HCT116 (cell line): ENCODE data around the gene SPATA3. TPM values are rescaled to one million over a fixed set of nuclear protein-coding genes. Genes with fewer than 3 reads are reported as not detected.

Experiments used
- ATAC-seq: fragments of 200-7000 bp; cut with Tn5 transposase; 2 replicates; pipeline ENCODE4 v1.9.1; 2020; ENCODE audit warnings: mild to moderate bottlenecking, moderate library complexity
- BruUV-seq: library from RNA; stranded (reverse); fragments of 400-500 nt; replicated peaks from 2 replicates; lab custom pipeline; 2021; lab: Mats Ljungman, UMichigan
- CTCF ChIA-PET: fragments of 300-600 bp; sonication (Branson Sonifier 250); formaldehyde crosslinking; loops from one replicate; lab custom pipeline; 2021; ENCODE audit warnings: antibody characterized with exemption; lab: Charles Lee
- POLR2A ChIA-PET: fragments of 300-600, 350-600 bp; sonication (Branson Sonifier 250); formaldehyde crosslinking; loops from one replicate; lab custom pipeline; 2021; ENCODE audit warnings: antibody characterized with exemption; lab: Charles Lee
- RAD21 ChIA-PET, 2 experiments: fragments of 300-600 bp; sonication (Branson Sonifier 250); formaldehyde crosslinking; loops; one replicate each; lab custom pipeline; 2023; ENCODE audit warnings: low total read pairs in 2 of 2; ENCODE audit not compliant: uncharacterized antibody in 2 of 2, unreplicated experiment in 2 of 2, low non-redundant PET in 1 of 2; lab: Charles Lee
- DNase-seq: peaks from one replicate; pipeline ENCODE4 v3.0.0-alpha.2; 2010; ENCODE audit warnings: low read depth, low spot score
- H2AFZ ChIP-seq: fragments of 200-600 bp; shearing (Covaris generic), sonication (generic); 2 replicates; pipeline ENCODE4 v1.6.1; 2017; ENCODE audit warnings: low read depth, mixed run types, mixed read lengths, antibody characterized with exemption, low read length; ENCODE audit not compliant: poor library complexity, severe bottlenecking
- H3K27ac ChIP-seq: 2 replicates; pipeline ENCODE4 v1.5.1; 2012; ENCODE audit warnings: low read depth, low read length
- H3K27me3 ChIP-seq: fragments of 200-600 bp; sonication (generic); 2 replicates; pipeline ENCODE4 v1.6.1; 2016; ENCODE audit warnings: mixed run types, low read length, mixed read lengths; ENCODE audit not compliant: insufficient read depth
- H3K36me3 ChIP-seq, 2 experiments: fragments of 200-500 bp in 1 of 2; fragments of 200-600 bp in 1 of 2; sonication (Bioruptor generic) in 1 of 2; sonication (generic) in 1 of 2; 2 replicates each; pipeline versions ENCODE4 v1.5.1 to v1.6.1; 2014 to 2016; ENCODE audit warnings: low read length in 2 of 2, inconsistent platforms in 1 of 2, mixed read lengths in 1 of 2, mixed run types in 1 of 2; ENCODE audit not compliant: insufficient read depth in 2 of 2, control insufficient read depth in 1 of 2
- H3K4me1 ChIP-seq, 2 experiments: fragments of 200-600 bp in 1 of 2; sonication (generic) in 1 of 2; 2 replicates each; pipeline versions ENCODE4 v1.5.1 to v1.6.1; 2012 to 2017; ENCODE audit warnings: low read length in 2 of 2, inconsistent platforms in 1 of 2, mild to moderate bottlenecking in 1 of 2, mixed read lengths in 1 of 2, mixed run types in 1 of 2, moderate library complexity in 1 of 2; ENCODE audit not compliant: insufficient read depth in 2 of 2, control insufficient read depth in 1 of 2
- H3K4me2 ChIP-seq: fragments of 200-600 bp; sonication (generic); 2 replicates; pipeline ENCODE4 v1.6.1; 2017; ENCODE audit warnings: mixed run types, low read length, mixed read lengths
- H3K4me3 ChIP-seq, 2 experiments: fragments of 200-600 bp in 1 of 2; sonication (generic) in 1 of 2; replicated peaks in 1 of 2; 2 replicates each; pipeline ENCODE4 v1.5.1; 2011 to 2016; ENCODE audit warnings: low read length in 2 of 2, control low read depth in 1 of 2, low read depth in 1 of 2, mild to moderate bottlenecking in 1 of 2, mixed read lengths in 1 of 2, mixed run types in 1 of 2
- H3K79me2 ChIP-seq: fragments of 200-600 bp; sonication (generic); 2 replicates; pipeline ENCODE4 v1.6.1; 2017; ENCODE audit warnings: mild to moderate bottlenecking, mixed run types, low read length, moderate library complexity, mixed read lengths; ENCODE audit not compliant: insufficient read depth
- H3K9ac ChIP-seq: fragments of 200-600 bp; sonication (generic); 2 replicates; pipeline ENCODE4 v1.6.1; 2016; ENCODE audit warnings: low read length, mixed read lengths
- H3K9me2 ChIP-seq: fragments of 200-600 bp; sonication (generic), shearing (Covaris generic); 2 replicates; pipeline ENCODE4 v1.6.1; 2017; ENCODE audit warnings: mixed run types, mild to moderate bottlenecking, moderate library complexity; ENCODE audit not compliant: insufficient read depth
- H3K9me3 ChIP-seq, 2 experiments: fragments of 200-500 bp in 1 of 2; fragments of 200-600 bp in 1 of 2; sonication (Bioruptor generic) in 1 of 2; sonication (generic) in 1 of 2; 2 replicates each; pipeline ENCODE4 v1.6.1; 2014 to 2017; ENCODE audit warnings: low read length in 2 of 2, mixed read lengths in 2 of 2, inconsistent platforms in 1 of 2, low read depth in 1 of 2, mild to moderate bottlenecking in 1 of 2, mixed run types in 1 of 2, moderate library complexity in 1 of 2; ENCODE audit not compliant: control insufficient read depth in 1 of 2, insufficient read depth in 1 of 2
- H4K20me1 ChIP-seq: fragments of 200-600 bp; sonication (generic), shearing (Covaris generic); 2 replicates; pipeline ENCODE4 v1.6.1; 2017; ENCODE audit warnings: mixed run types, mild to moderate bottlenecking, moderate library complexity; ENCODE audit not compliant: insufficient read depth
- CBX3 ChIP-seq: IDR thresholded peaks from 2 replicates; pipeline ENCODE4 v1.6.1; 2012; ENCODE audit warnings: low read depth
- EGR1 ChIP-seq: IDR thresholded peaks from 2 replicates; pipeline ENCODE4 v1.6.1; 2012; ENCODE audit warnings: low read depth
- ELF1 ChIP-seq: IDR thresholded peaks from 2 replicates; pipeline ENCODE4 v1.6.1; 2012; ENCODE audit warnings: low read depth, borderline replicate concordance
- JUND ChIP-seq: IDR thresholded peaks from 2 replicates; pipeline ENCODE4 v1.6.1; 2012
- MAX ChIP-seq: IDR thresholded peaks from 2 replicates; pipeline ENCODE4 v1.6.1; 2012
- REST ChIP-seq: IDR thresholded peaks from 2 replicates; pipeline ENCODE4 v1.6.1; 2012; ENCODE audit warnings: low read depth
- SIN3A ChIP-seq: IDR thresholded peaks from 2 replicates; pipeline ENCODE4 v1.6.1; 2012; ENCODE audit warnings: low read depth
- TCF7L2 ChIP-seq: IDR thresholded peaks from 2 replicates; pipeline ENCODE4 v1.7.0; 2011; ENCODE audit warnings: borderline replicate concordance, inconsistent platforms; ENCODE audit not compliant: insufficient read depth, insufficient read length; ENCODE audit errors: extremely low read depth
- ZFX ChIP-seq: fragments of 450-650 bp; IDR thresholded peaks from 2 replicates; pipeline ENCODE4 v1.6.1; 2017
- intact Hi-C: fragments of 100-400 bp; cut with micrococcal nuclease; formaldehyde crosslinking; loops from 2 replicates; pipeline ENCODE4 v1.10.0; 2022
- total RNA-seq: library from RNA; stranded (reverse); gene quantifications from one replicate; pipeline ENCODE4 v1.2.1, GENCODE V29; 2021; ENCODE audit not compliant: unreplicated experiment
- TF ChIP-seq, protein P1 (sequence below): IDR thresholded peaks from 2 replicates; pipeline ENCODE4 v1.6.1; 2011; ENCODE audit warnings: mild to moderate bottlenecking, low read length, moderate library complexity; ENCODE audit not compliant: insufficient replicate concordance; ENCODE audit errors: extremely low read depth
- TF ChIP-seq, protein P2 (sequence below), 3 experiments: fragments of 200-600 bp in 1 of 3; sonication (generic) in 1 of 3; IDR thresholded peaks in 2 of 3; conservative IDR thresholded peaks in 1 of 3; 2 replicates each; pipeline ENCODE4 v1.5.1; 2012 to 2017; ENCODE audit warnings: low read depth in 2 of 3, low read length in 2 of 3, antibody characterized with exemption in 1 of 3, borderline replicate concordance in 1 of 3, control low read depth in 1 of 3, mild to moderate bottlenecking in 1 of 3, mixed read lengths in 1 of 3, mixed run types in 1 of 3, moderate library complexity in 1 of 3; ENCODE audit not compliant: insufficient read depth in 1 of 3

SPATA3 gene
- total RNA-seq, 1 experiment from 2014 or later, result not detected

DNA sequence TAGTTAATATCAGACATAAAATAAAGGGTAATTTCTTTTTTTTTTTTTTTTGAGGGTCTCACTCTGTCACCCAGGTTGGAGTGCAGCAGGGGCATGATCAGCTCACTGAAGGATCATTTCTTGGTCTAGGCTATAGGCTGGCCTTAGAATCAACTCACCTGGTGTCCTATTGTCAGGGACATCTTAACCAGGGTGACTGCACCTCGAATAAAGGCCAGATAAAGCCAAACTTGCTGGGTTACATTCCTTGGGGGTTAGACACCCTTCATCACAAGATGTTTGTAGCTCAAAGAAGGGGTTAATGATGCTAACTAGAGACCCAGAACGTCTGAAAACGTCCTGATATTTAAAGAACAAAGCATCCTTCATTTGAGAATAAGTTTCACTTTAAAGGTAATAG, 17.9 kb downstream of the SPATA3 start:
- no peak for TF ChIP-seq ELF1
- TF ChIP-seq REST, result no peak
- TF ChIP-seq, protein P1, sequence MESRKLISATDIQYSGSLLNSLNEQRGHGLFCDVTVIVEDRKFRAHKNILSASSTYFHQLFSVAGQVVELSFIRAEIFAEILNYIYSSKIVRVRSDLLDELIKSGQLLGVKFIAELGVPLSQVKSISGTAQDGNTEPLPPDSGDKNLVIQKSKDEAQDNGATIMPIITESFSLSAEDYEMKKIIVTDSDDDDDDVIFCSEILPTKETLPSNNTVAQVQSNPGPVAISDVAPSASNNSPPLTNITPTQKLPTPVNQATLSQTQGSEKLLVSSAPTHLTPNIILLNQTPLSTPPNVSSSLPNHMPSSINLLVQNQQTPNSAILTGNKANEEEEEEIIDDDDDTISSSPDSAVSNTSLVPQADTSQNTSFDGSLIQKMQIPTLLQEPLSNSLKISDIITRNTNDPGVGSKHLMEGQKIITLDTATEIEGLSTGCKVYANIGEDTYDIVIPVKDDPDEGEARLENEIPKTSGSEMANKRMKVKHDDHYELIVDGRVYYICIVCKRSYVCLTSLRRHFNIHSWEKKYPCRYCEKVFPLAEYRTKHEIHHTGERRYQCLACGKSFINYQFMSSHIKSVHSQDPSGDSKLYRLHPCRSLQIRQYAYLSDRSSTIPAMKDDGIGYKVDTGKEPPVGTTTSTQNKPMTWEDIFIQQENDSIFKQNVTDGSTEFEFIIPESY, result no peak
- TF ChIP-seq ZFX, result no peak
- TF ChIP-seq TCF7L2, result no peak
- TF ChIP-seq, protein P2, sequence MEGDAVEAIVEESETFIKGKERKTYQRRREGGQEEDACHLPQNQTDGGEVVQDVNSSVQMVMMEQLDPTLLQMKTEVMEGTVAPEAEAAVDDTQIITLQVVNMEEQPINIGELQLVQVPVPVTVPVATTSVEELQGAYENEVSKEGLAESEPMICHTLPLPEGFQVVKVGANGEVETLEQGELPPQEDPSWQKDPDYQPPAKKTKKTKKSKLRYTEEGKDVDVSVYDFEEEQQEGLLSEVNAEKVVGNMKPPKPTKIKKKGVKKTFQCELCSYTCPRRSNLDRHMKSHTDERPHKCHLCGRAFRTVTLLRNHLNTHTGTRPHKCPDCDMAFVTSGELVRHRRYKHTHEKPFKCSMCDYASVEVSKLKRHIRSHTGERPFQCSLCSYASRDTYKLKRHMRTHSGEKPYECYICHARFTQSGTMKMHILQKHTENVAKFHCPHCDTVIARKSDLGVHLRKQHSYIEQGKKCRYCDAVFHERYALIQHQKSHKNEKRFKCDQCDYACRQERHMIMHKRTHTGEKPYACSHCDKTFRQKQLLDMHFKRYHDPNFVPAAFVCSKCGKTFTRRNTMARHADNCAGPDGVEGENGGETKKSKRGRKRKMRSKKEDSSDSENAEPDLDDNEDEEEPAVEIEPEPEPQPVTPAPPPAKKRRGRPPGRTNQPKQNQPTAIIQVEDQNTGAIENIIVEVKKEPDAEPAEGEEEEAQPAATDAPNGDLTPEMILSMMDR (IDR thresholded peaks at IDR 0.05 in 2 of 3, conservative IDR thresholded peaks at IDR 0.05 in 1 of 3; ENCODE audit: borderline replicate concordance in 1 of 3, insufficient read depth in 1 of 3, low read depth in 2 of 3, low read length in 2 of 3), result no peak
- TF ChIP-seq CBX3, result no peak
- TF ChIP-seq MAX, result no peak
- TF ChIP-seq JUND, result no peak
- no peak for TF ChIP-seq SIN3A
- no peak for TF ChIP-seq EGR1
- no peak for ATAC-seq
- H3K9me2 ChIP-seq, result no peaks in the 10 kb centered on the region
- peaks cover 0 to 4% of the 10 kb centered on the region in 2 experiments; a peak in 1 of 4 replicates for H3K4me1 ChIP-seq
- intact Hi-C loops, result no loop called here
- CTCF ChIA-PET, result interaction anchor here (0.8 kb wide), 1 partner anchor 39 kb away, joined by 3 read pairs; no protein-coding TSS in a partner anchor
- no peak overlapping the region for H2AFZ ChIP-seq
- no TSS peak for BruUV-seq
- no peak overlapping the region for H3K4me2 ChIP-seq
- RAD21 ChIA-PET, result no interaction called here
- H3K4me3 ChIP-seq, result no peak overlapping the region
- H4K20me1 ChIP-seq, result no peaks in the 10 kb centered on the region
- no peaks in the 10 kb centered on the region for H3K36me3 ChIP-seq
- H3K9me3 ChIP-seq, result no peaks in the 10 kb centered on the region
- H3K79me2 ChIP-seq, result no peaks in the 10 kb centered on the region
- H3K27me3 ChIP-seq, result no peaks in the 10 kb centered on the region
- H3K27ac ChIP-seq, result no peak overlapping the region
- POLR2A ChIA-PET, result no interaction called here
- H3K9ac ChIP-seq, result no peak overlapping the region
- no peak for DNase-seq
